B cell (primary cell): ENCODE data around the gene CCDC175. TPM values are rescaled to one million over a fixed set of nuclear protein-coding genes. Genes with fewer than 3 reads are reported as not detected.

Source experiments
- ATAC-seq: fragments of 200-7000 bp; cut with Tn5 transposase; one replicate; pipeline ENCODE4 v1.10.0; 2021; ENCODE audit warnings: low read depth, mild to moderate bottlenecking, moderate number of reproducible peaks, moderate library complexity
- CTCF ChIA-PET: fragments of 350-600 bp; sonication (Branson Sonifier 250); formaldehyde crosslinking; loops from one replicate; lab custom pipeline; 2021; ENCODE audit warnings: antibody characterized with exemption, inconsistent platforms; lab: Charles Lee
- POLR2A ChIA-PET: fragments of 350-600 bp; sonication (Branson Sonifier 250); formaldehyde crosslinking; loops from one replicate; lab custom pipeline; 2021; ENCODE audit warnings: antibody characterized with exemption; lab: Charles Lee
- DNase-seq: peaks from one replicate; pipeline ENCODE4 v3.0.0; 2013
- H2AFZ ChIP-seq: 2 replicates; pipeline ENCODE4 v1.6.1; 2012; ENCODE audit warnings: mild to moderate bottlenecking, low read depth, low read length; ENCODE audit not compliant: insufficient read depth, poor library complexity, severe bottlenecking
- H3K27ac ChIP-seq, 2 donors: 1 replicate in 1 of 2; 2 replicates in 1 of 2; pipeline ENCODE4 v1.5.1; 2012 to 2013; ENCODE audit warnings: low read length in 2 of 2, mild to moderate bottlenecking in 2 of 2, moderate library complexity in 1 of 2
- H3K27me3 ChIP-seq, 4 experiments: fragments of 200-600 bp in 1 of 4; sonication (generic) in 1 of 4; replicated peaks in 1 of 4; 1 replicate in 2 of 4; 2 replicates in 2 of 4; pipeline versions ENCODE4 v1.6.1 to v1.7.0; 2013 to 2016; ENCODE audit warnings: low read length in 3 of 4, mild to moderate bottlenecking in 2 of 4, mixed read lengths in 1 of 4, moderate library complexity in 1 of 4; ENCODE audit not compliant: insufficient read depth in 4 of 4, control insufficient read depth in 3 of 4; ENCODE audit errors: control extremely low read depth in 1 of 4
- H3K36me3 ChIP-seq, 2 experiments: replicated peaks in 1 of 2; 1 replicate in 1 of 2; 2 replicates in 1 of 2; pipeline versions ENCODE4 v1.6.1 to v1.7.1; 2013; ENCODE audit warnings: low read length in 1 of 2; ENCODE audit not compliant: insufficient read depth in 2 of 2, control insufficient read depth in 1 of 2; ENCODE audit errors: control extremely low read depth in 1 of 2, extremely low read depth in 1 of 2
- H3K4me1 ChIP-seq, 2 donors: fragments of 200-600 bp in 1 of 2; sonication (generic) in 1 of 2; 1 replicate in 1 of 2; 2 replicates in 1 of 2; pipeline versions ENCODE4 v1.5.1 to v1.6.1; 2013 to 2017; ENCODE audit warnings: low read length in 2 of 2; ENCODE audit not compliant: control insufficient read depth in 2 of 2, insufficient read depth in 2 of 2
- H3K4me2 ChIP-seq: replicated peaks from 2 replicates; pipeline ENCODE3; 2012; ENCODE audit warnings: mild to moderate bottlenecking, low read depth, low read length; ENCODE audit not compliant: poor library complexity, severe bottlenecking
- H3K4me3 ChIP-seq, 5 experiments: fragments of 200-600 bp in 1 of 5; sonication (generic) in 1 of 5; 1 replicate in 3 of 5; 2 replicates in 2 of 5; pipeline versions ENCODE4 v1.5.1 to v1.7.0; 2011 to 2016; ENCODE audit warnings: low read length in 4 of 5, mild to moderate bottlenecking in 4 of 5, low read depth in 2 of 5, control low read depth in 1 of 5, moderate library complexity in 1 of 5; ENCODE audit not compliant: insufficient read depth in 1 of 5; ENCODE audit errors: control extremely low read depth in 1 of 5, extremely low read depth in 1 of 5
- H3K79me2 ChIP-seq: fragments of 200-600 bp; sonication (generic); one replicate; pipeline ENCODE4 v1.6.0; 2016; ENCODE audit warnings: low read length; ENCODE audit not compliant: control insufficient read depth, insufficient read depth
- H3K9ac ChIP-seq: fragments of 200-600 bp; sonication (generic); 2 replicates; pipeline ENCODE4 v1.6.1; 2017; ENCODE audit warnings: mild to moderate bottlenecking, low read length, moderate library complexity
- H3K9me3 ChIP-seq, 3 donors: one replicate each; pipeline versions ENCODE4 v1.6.1 to v1.7.1; 2013; ENCODE audit warnings: low read length in 2 of 3; ENCODE audit not compliant: control insufficient read depth in 2 of 3, insufficient read depth in 1 of 3; ENCODE audit errors: control extremely low read depth in 1 of 3
- H4K20me1 ChIP-seq: 2 replicates; pipeline ENCODE4 v1.6.0; 2012; ENCODE audit warnings: mild to moderate bottlenecking, low read length; ENCODE audit not compliant: insufficient read depth, control insufficient read depth, poor library complexity, severe bottlenecking
- H3K27ac Mint-ChIP-seq: one replicate; pipeline ENCODE4 v1.8.0; 2021; ENCODE audit warnings: mixed read lengths
- H3K27me3 Mint-ChIP-seq: one replicate; pipeline ENCODE4 v1.8.0; 2021; ENCODE audit warnings: mixed read lengths
- H3K4me1 Mint-ChIP-seq: one replicate; pipeline ENCODE4 v1.8.0; 2021; ENCODE audit warnings: mixed read lengths
- H3K4me3 Mint-ChIP-seq: one replicate; pipeline ENCODE4 v1.8.0; 2021; ENCODE audit warnings: mixed read lengths
- H3K9me3 Mint-ChIP-seq: one replicate; pipeline ENCODE4 v1.8.0; 2022; ENCODE audit warnings: mixed read lengths; ENCODE audit not compliant: insufficient read depth
- CTCF ChIP-seq: fragments of 200-600 bp; IDR thresholded peaks from one replicate; pipeline ENCODE4 v1.8.0; 2022; ENCODE audit warnings: antibody characterized with exemption, mild to moderate bottlenecking
- EZH2 ChIP-seq: IDR thresholded peaks from 2 replicates; pipeline ENCODE4 v1.6.1; 2012; ENCODE audit warnings: borderline replicate concordance, low read depth, mild to moderate bottlenecking, moderate library complexity, low read length; ENCODE audit not compliant: insufficient read depth, poor library complexity, severe bottlenecking
- WGBS: methylation state at CpG from one replicate; pipeline ENCODE4 v1.1.5; 2013; ENCODE audit warnings: missing lambda C conversion rate; ENCODE audit not compliant: insufficient coverage; 5-methylcytosine and 5-hydroxymethylcytosine counted together
- intact Hi-C: fragments of 100-400 bp; cut with micrococcal nuclease; formaldehyde crosslinking; loops from one replicate; pipeline ENCODE4 v1.10.0; 2022
- polyA plus RNA-seq: library from polyadenylated mRNA; depleted of rRNA; stranded (reverse); fragments of >200 nt; gene quantifications from 2 replicates; pipeline ENCODE4 v1.2.3, GENCODE V29; 2012
- total RNA-seq, 2 donors: library from RNA; stranded (reverse); fragments of 120-200 nt in 1 of 2; gene quantifications; 1 replicate in 1 of 2; 2 replicates in 1 of 2; pipeline versions ENCODE4 v1.2.3 to v1.2.4, GENCODE V29; 2013 to 2022

The CCDC175 gene
- total and polyA plus RNA-seq, 2 donors (not counting 1 experiment from before 2014, with no cell fraction given): not detected

- H3K9me3 Mint-ChIP-seq: no peaks in the 10 kb centered on the region
- no peak overlapping the region for H3K4me3 Mint-ChIP-seq
- no peak overlapping the region for H3K9ac ChIP-seq
- no peak overlapping the region for H3K27ac Mint-ChIP-seq
- ATAC-seq (no peak), DNase-seq (no peak)
- ChIA-PET CTCF (no interaction called here), POLR2A (no interaction called here)
- no CpG with 5 or more reads among the region's 1 CpG for WGBS
- no peak overlapping the region for H2AFZ ChIP-seq
- no peaks in the 10 kb centered on the region for H3K27me3 Mint-ChIP-seq
- no peak overlapping the region for H3K4me3 ChIP-seq
- H4K20me1 ChIP-seq: no peaks in the 10 kb centered on the region
- no peaks in the 10 kb centered on the region for H3K79me2 ChIP-seq
- H3K36me3 ChIP-seq: no peaks in the 10 kb centered on the region
- no peaks in the 10 kb centered on the region for H3K9me3 ChIP-seq
- peaks cover 8 to 10% of the 10 kb centered on the region in 2 donors for H3K4me1 ChIP-seq
- H3K4me1 Mint-ChIP-seq: peaks cover 14% of the 10 kb centered on the region
- TF ChIP-seq CTCF (no peak), EZH2 (no peak)
- peaks cover 0 to 6% (median 6%) of the 10 kb centered on the region in 4 experiments for H3K27me3 ChIP-seq
- H3K27ac ChIP-seq: no peak overlapping the region
- H3K4me2 ChIP-seq: no peak overlapping the region
- intact Hi-C loops: loop anchor here (5.0 kb wide), 1 partner anchor 823 kb away; the partner anchor contains the start of gene DACT1
Observed at GRCh38 chr14:59460378-59460777, 116.2 kb downstream of the CCDC175 start.

DNA sequence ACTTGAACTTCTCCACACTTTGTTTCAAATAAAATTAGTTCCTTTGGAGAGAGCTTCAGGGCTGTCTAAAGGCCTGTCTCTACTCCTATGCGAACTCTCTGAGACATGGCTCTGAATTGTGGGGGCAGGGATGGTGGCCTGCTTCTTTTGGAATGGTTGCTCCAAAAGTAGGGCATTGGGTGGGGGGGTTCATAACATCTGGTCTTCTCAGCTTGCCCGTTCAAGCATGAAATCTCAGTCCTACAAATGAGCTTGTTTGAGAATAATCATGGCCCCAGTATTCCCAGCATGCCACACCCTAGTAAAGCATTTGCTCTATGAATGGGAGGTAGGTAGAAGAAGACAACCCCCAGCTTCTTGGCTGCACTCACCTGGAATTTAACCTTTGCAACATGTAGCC, 118.1 kb downstream of the CCDC175 start:
- Histone ChIP-seq H3K9ac (no peak overlapping the region), H3K27ac (no peak overlapping the region), H3K9me3 (no peaks in the 10 kb centered on the region), H3K4me3 (no peak overlapping the region), H4K20me1 (no peaks in the 10 kb centered on the region), H3K79me2 (no peaks in the 10 kb centered on the region), H3K4me1 (peaks cover 0 to under 1% of the 10 kb centered on the region in 2 donors), H3K4me2 (no peak overlapping the region), H2AFZ (no peak overlapping the region), H3K36me3 (no peaks in the 10 kb centered on the region), H3K27me3 (peaks cover 0 to 6% (median 2%) of the 10 kb centered on the region in 4 experiments)
- WGBS: no CpG with 5 or more reads among the region's 2 CpGs
- Mint-ChIP-seq H3K4me1 (peaks cover 3% of the 10 kb centered on the region), H3K4me3 (no peak overlapping the region), H3K9me3 (no peaks in the 10 kb centered on the region), H3K27ac (no peak overlapping the region), H3K27me3 (no peaks in the 10 kb centered on the region)
- ChIA-PET CTCF (interaction anchor here (1.1 to 1.7 kb wide), 2 partner anchors 15 to 892 kb away, joined by 3 to 8 read pairs; no protein-coding TSS in a partner anchor), POLR2A (no interaction called here)
- TF ChIP-seq CTCF (no peak), EZH2 (no peak)
- ATAC-seq (no peak), DNase-seq (no peak)
- intact Hi-C loops: no loop called here
